Pulmonary artery endothelial cell (primary cell): ENCODE data around the gene PROX2. TPM values are rescaled to one million over a fixed set of nuclear protein-coding genes. Genes with fewer than 3 reads are reported as not detected.

Experiments
- DNase-seq: peaks from one replicate; pipeline ENCODE4 v3.0.0-alpha.2; 2011; ENCODE audit warnings: low read depth, low spot score
- total RNA-seq: library from RNA; depleted of rRNA; stranded (reverse); fragments of >200 nt; gene quantifications from 2 replicates; pipeline ENCODE4 v1.2.3, GENCODE V29; 2014

Gene PROX2
- total RNA-seq, 1 donor from 2014 or later, result not detected

DNA sequence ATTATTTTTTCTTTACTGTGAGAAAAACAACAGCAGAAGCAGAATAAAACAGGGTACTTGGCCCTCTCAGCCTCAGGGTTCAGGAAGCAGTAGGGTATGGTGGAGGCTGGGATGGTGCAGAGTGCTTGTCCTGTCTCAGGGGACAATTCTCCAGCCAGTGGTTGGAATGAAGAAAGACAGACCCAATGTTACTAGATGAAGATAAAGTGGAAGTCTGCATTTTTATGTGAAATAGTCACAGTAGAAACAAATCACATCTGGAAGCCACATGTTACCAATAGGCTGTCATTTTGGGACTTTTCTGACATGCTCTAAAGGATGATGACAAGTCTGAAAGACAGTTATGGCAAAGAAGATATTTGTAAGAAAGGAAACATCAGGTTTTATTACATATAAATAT, 32.3 kb downstream of the PROX2 start:
- no peak for DNase-seq

- no peak for DNase-seq
These were observed 34.4 kb downstream of the PROX2 start for GRCh38 chr14:74841230-74842207.

DNA sequence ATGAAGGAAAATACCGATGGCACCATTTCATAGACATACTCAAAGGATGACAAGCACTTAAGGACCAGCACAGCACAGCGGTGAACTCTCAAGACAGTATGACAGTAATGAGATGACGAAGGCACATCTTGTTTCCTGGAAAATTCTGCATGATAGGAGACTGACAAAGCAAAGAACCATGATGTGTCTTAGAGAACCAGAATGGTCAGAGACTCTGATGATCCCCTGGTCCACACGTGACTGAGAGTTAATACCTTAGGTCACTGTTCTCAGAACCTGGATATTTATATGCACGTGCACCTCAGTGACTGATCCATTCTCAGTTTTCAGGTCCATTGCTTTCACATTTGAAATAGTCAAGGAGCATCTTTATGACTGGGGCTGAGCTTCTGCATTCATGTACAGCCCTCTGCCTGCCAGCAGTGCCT, 35.3 kb downstream of the PROX2 start:
- no peak for DNase-seq

DNA sequence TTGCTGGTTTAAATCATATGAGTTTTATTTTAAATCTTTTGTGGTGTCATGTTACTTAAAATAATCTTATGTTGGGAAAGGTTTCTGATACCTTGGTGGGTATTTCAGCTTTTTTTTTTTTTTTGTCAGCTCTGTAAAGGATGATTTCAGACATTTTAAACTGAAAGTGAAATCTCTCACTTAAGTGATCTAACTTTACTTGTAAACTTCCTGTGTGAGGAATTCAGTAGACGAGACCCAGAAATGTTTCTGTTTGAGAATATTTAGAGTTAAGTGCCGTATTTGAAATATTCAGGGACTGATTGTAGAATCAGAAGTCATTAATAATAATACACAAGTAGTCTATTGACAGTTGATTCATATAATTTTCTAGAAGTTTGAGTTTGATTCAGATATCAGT, 37.8 kb downstream of the PROX2 start:
- DNase-seq, result no peak

DNA sequence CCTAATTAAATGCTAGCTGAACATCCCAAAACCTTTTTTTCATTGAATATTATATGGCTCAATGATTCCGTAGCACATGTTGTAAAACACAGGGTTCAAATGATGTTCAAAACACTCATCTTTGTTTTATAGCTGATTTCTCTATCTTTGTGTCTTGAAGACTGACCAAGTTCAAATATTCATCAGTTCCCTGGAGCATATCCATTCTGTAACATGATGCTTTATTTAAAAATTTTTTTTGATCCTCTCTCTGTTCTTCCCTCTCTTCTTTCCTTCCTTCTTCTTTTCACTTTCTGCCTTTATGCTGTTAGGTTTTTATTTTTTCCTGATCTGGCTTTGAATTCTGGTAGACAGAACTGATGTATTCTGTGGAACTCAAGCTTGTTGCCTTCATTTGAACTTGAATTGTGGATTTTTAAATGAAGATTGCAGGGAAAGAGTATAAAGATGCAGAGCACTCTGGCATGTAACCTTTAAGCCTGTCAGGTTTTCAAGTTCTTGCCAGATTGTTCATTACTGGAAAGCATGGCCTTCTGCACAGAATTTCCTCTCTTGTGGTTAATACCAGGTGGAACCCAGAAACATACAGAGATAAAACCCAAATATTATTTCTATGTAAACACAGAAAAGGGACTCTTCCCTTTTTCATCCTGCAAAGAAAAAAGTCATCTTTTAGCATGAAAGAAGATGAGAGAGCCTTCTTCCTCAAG, 39.5 kb downstream of the PROX2 start:
- no peak for DNase-seq

GRCh38 chr14:74835645-74836250, 40.2 kb downstream of the PROX2 start:
- no peak for DNase-seq

- DNase-seq, result no peak
These were observed 41.1 kb downstream of the PROX2 start for GRCh38 chr14:74834692-74835392.

DNA sequence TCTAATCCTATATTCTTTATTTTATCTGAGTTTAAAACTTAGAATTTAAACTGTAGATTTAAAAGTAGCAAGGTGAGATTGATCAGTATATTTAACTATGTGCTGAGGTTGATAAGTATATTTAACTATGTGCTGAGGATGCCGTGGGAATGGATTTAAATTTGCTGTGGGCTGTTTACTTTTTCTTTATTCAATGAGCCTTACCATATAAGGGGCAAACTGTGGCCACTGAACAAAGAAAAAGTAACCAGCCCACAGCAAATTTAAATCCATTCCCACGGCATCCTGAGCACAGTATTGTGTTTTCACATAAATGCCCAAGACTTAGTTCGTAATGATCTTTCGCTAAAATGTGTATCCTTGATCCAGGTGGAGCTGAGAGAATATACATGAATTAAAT, 43.1 kb downstream of the PROX2 start:
- no peak for DNase-seq

DNA sequence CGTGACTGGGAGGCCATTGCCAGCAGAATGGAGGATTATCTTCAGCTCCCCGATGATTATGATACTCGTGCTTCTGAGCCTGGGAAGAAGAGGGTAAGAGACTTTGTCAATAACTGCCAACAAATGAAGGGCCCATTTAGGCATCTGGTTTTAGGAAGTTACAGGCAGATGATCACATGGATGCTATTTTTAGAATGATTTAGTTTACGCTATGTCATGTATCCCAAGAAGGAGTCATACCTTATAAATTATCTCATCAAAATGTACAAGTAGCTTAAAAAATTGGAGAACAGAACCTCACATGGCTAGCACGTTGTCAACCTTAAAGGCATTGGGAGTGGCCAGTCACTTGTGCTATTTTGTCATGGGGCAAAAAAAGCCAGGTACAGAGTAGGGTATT, 46.7 kb downstream of the PROX2 start:
- no peak for DNase-seq

GRCh38 chr14:74826574-74826973, 49.4 kb downstream of the PROX2 start:
- no peak for DNase-seq

Other genes with a start within 250 kb of the PROX2 start
- 32.2 and 34.4 TPM in 2 replicates for gene AREL1, start 163.1 kb downstream of the PROX2 start, total RNA-seq
- 32.0 and 54.1 TPM in 2 replicates for gene FCF1, start 163.0 kb downstream of the PROX2 start, total RNA-seq
- 22.5 and 28.7 TPM in 2 replicates for gene YLPM1, start 112.8 kb downstream of the PROX2 start, total RNA-seq
- gene DLST, start 5.8 kb upstream of the PROX2 start, total RNA-seq, result 66.0 and 75.3 TPM in 2 replicates
- 11.5 and 14.8 TPM in 2 replicates for gene RPS6KL1, start 47.1 kb upstream of the PROX2 start, total RNA-seq
- 209 and 564 TPM in 2 replicates for gene PGF, start 79.5 kb upstream of the PROX2 start, total RNA-seq
- gene EIF2B2, start 126.8 kb upstream of the PROX2 start, total RNA-seq, result 209 and 305 TPM in 2 replicates
- gene MLH3, start 175.3 kb upstream of the PROX2 start, total RNA-seq, result 15.0 and 20.0 TPM in 2 replicates
- gene ACYP1, start 187.9 kb upstream of the PROX2 start, total RNA-seq, result 9.7 and 13.7 TPM in 2 replicates
- 0.99 and 1.3 TPM in 2 replicates for gene ZC2HC1C, start 193.5 kb upstream of the PROX2 start, total RNA-seq